HepG2 (cell line): ENCODE data around the gene LIPT1. TPM values are rescaled to one million over a fixed set of nuclear protein-coding genes. Genes with fewer than 3 reads are reported as not detected.

Experiments
- ARID3A ChIP-seq: IDR thresholded peaks from 2 replicates; pipeline ENCODE4 v1.6.1; 2012; ENCODE audit warnings: low read depth, low read length, improper control_type of control experiment
- ERF ChIP-seq: IDR thresholded peaks from 2 replicates; pipeline ENCODE4 v1.6.1; 2018; ENCODE audit warnings: missing biosample characterization, missing genetic modification reagents
- FOXA3 ChIP-seq: IDR thresholded peaks from 2 replicates; pipeline ENCODE4 v1.6.1; 2016; ENCODE audit warnings: missing genetic modification reagents, missing compliant biosample characterization
- GATAD1 ChIP-seq: IDR thresholded peaks from 2 replicates; pipeline ENCODE4 v1.6.1; 2016; ENCODE audit warnings: missing genetic modification reagents, missing compliant biosample characterization
- HOXA3 ChIP-seq: sonication (generic); formaldehyde crosslinking; IDR thresholded peaks from 2 replicates; pipeline ENCODE4 v1.5.0; 2020; ENCODE audit warnings: missing genetic modification reagents
- IRF2 ChIP-seq: IDR thresholded peaks from 2 replicates; pipeline ENCODE4 v1.6.1; 2018; ENCODE audit warnings: missing genetic modification reagents, missing compliant biosample characterization
- NFE2L1 ChIP-seq: sonication (generic); formaldehyde crosslinking; IDR thresholded peaks from 2 replicates; pipeline ENCODE4 v1.4.0; 2020; ENCODE audit warnings: missing genetic modification reagents, mild to moderate bottlenecking, borderline replicate concordance
- NR2F6 ChIP-seq, 2 experiments: IDR thresholded peaks; 2 replicates each; pipeline ENCODE4 v1.6.1; 2016; ENCODE audit warnings: antibody characterized with exemption in 1 of 2, mild to moderate bottlenecking in 1 of 2
- THRA ChIP-seq: sonication (generic); formaldehyde crosslinking; IDR thresholded peaks from 2 replicates; pipeline ENCODE4 v1.4.0; 2020; ENCODE audit warnings: missing genetic modification reagents, borderline replicate concordance
- ZNF318 ChIP-seq: sonication (generic); formaldehyde crosslinking; IDR thresholded peaks from 2 replicates; pipeline ENCODE4 v1.4.0; 2020; ENCODE audit warnings: mild to moderate bottlenecking, missing genetic modification reagents
- ZNF451 ChIP-seq: sonication (generic); formaldehyde crosslinking; IDR thresholded peaks from 2 replicates; pipeline ENCODE4 v1.5.0; 2020; ENCODE audit warnings: mild to moderate bottlenecking, missing genetic modification reagents
- ZNF510 ChIP-seq: sonication (generic); formaldehyde crosslinking; IDR thresholded peaks from 2 replicates; pipeline ENCODE4 v1.4.0; 2020; ENCODE audit warnings: low read depth, mild to moderate bottlenecking, missing genetic modification reagents
- ZNF569 ChIP-seq: sonication (generic); formaldehyde crosslinking; IDR thresholded peaks from 2 replicates; pipeline ENCODE4 v1.5.0; 2020; ENCODE audit warnings: mild to moderate bottlenecking, missing genetic modification reagents, moderate library complexity, borderline replicate concordance
- ZNF782 ChIP-seq: sonication (generic); formaldehyde crosslinking; IDR thresholded peaks from 2 replicates; pipeline ENCODE4 v1.4.0; 2020; ENCODE audit warnings: missing genetic modification reagents, mild to moderate bottlenecking, borderline replicate concordance
- polyA plus RNA-seq, 8 experiments: library from polyadenylated mRNA; depleted of rRNA in 3 of 8; stranded (reverse) in 7 of 8; unstranded in 1 of 8; fragments of >200 nt; fragmentation: Illumina TruSeq in 4 of 8; extraction: Trizol in 4 of 8; gene quantifications; 2 replicates each; pipeline versions ENCODE4 v1.2.1 to v1.2.3, GENCODE V29; 2011 to 2016; ENCODE audit warnings: low read depth in 4 of 8, missing spikeins in 1 of 8, mixed read lengths in 1 of 8; ENCODE audit not compliant: insufficient read depth in 1 of 8
- total RNA-seq, 5 experiments: library from RNA; depleted of rRNA; stranded (reverse); fragments of >200 nt; fragmentation: Illumina TruSeq; extraction: Trizol; gene quantifications; 2 replicates each; pipeline ENCODE4 v1.2.3, GENCODE V29; 2016; ENCODE audit warnings: low read depth in 1 of 5
- TF ChIP-seq, protein P1 (sequence below): sonication (generic); formaldehyde crosslinking; IDR thresholded peaks from 2 replicates; pipeline ENCODE4 v1.4.0; 2020; ENCODE audit warnings: missing genetic modification reagents

LIPT1 gene
- total and polyA plus RNA-seq, 2 of the 13 experiments (the other 11 are each of a cell fraction or from before 2014, with no cell fraction given), result 8.0 to 9.6 TPM

DNA sequence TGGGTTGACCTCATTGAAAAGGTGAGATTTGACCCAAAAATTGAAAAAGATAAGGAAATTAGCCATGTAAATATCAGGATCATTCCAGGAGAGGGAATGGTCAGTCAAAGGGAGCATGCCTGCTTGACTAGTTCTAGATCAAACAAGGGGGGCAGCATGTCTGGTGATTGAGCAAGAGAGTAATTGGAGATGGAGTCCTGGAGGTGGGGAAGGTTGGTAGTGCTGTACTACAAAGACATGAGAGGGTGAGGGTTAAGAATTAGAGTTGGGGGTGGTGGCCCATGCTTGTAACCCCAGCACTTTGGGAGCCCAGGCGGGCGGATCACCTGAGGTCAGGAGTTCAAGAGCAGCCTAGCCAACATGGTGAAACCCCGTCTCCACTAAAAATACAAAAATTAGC is 28.3 kb downstream of the LIPT1 start (continued):
- TF ChIP-seq ZNF318 (CRISPR knock-in tag), result no peak
- TF ChIP-seq HOXA3 (CRISPR knock-in tag), result peak; percentile 43; the same call in 1 of the 2 replicates
- TF ChIP-seq GATAD1 (CRISPR knock-in tag), result 0 out of 2 replicates have a peak, but pooled peaks have one; percentile 46
- TF ChIP-seq ZNF569 (CRISPR knock-in tag), result no peak
- 0 out of 2 replicates have a peak, but pooled peaks have one; percentile 45 for TF ChIP-seq ZNF451 (CRISPR knock-in tag)
- peak; percentile 73 for TF ChIP-seq FOXA3
- TF ChIP-seq, protein P1, sequence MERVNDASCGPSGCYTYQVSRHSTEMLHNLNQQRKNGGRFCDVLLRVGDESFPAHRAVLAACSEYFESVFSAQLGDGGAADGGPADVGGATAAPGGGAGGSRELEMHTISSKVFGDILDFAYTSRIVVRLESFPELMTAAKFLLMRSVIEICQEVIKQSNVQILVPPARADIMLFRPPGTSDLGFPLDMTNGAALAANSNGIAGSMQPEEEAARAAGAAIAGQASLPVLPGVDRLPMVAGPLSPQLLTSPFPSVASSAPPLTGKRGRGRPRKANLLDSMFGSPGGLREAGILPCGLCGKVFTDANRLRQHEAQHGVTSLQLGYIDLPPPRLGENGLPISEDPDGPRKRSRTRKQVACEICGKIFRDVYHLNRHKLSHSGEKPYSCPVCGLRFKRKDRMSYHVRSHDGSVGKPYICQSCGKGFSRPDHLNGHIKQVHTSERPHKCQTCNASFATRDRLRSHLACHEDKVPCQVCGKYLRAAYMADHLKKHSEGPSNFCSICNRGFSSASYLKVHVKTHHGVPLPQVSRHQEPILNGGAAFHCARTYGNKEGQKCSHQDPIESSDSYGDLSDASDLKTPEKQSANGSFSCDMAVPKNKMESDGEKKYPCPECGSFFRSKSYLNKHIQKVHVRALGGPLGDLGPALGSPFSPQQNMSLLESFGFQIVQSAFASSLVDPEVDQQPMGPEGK, result peak; percentile 92
- 0 out of 2 replicates have a peak, but pooled peaks have one; percentile 1 for TF ChIP-seq ERF (CRISPR knock-in tag)
- no peak for TF ChIP-seq NFE2L1 (CRISPR knock-in tag)
- TF ChIP-seq IRF2, result peak; percentile 25; the same call in 1 of the 2 replicates
- peak; percentile 56; the same call in 1 of the 2 replicates for TF ChIP-seq ZNF782
- peak; percentile 25; the same call in 1 of the 2 replicates for TF ChIP-seq THRA (CRISPR knock-in tag)
- TF ChIP-seq ZNF510 (CRISPR knock-in tag), result 0 out of 2 replicates have a peak, but pooled peaks have one; percentile 67
- TF ChIP-seq NR2F6 (IDR thresholded peaks at IDR 0.05), result no peak; the same call in 1 of the 2 replicates
- TF ChIP-seq NR2F6 (CRISPR knock-in tag; IDR thresholded peaks at IDR 0.05), result 0 out of 2 replicates have a peak, but pooled peaks have one; percentile 12
- TF ChIP-seq ARID3A, result peak; percentile 63
